Effector CD4-positive, alpha-beta T cell (primary cell): Measurements from ENCODE around the gene GON4L.
"Not testable (repeated sequence)": the region's sequence is repeated elsewhere in the genome, so short reads cannot be mapped to it uniquely, and the experiment has no call there.

ENCODE experiments used
- DNase-seq: peaks from one replicate; pipeline ENCODE4 v3.0.0-alpha.2; 2020

The GON4L gene

GRCh38 chr1:155827450-155827849, 29.6 kb downstream of the GON4L start:
- DNase-seq = no peak

- DNase-seq = no peak
Measured at GRCh38 chr1:155816351-155816750, 40.7 kb downstream of the GON4L start.

DNA sequence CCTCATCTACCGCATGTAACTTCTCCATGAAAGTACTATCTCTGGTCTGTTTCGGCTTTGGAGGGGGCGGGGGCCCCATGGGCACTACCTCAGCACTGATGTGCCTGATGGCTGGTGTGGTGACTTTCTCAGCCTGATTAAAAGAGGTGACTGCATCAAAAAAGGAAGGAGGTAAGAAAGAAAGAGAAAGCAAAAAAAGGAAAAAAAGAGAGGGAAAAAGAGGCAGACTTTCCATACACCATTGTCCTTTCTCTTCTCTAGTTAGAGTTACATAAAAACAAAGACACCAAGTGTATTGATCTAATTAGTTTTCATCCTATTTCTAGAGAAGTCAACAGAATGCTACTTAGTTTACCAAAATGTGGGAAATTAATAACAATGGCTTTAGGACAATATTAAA, 43.3 kb downstream of the GON4L start:
- no peak for DNase-seq

DNA sequence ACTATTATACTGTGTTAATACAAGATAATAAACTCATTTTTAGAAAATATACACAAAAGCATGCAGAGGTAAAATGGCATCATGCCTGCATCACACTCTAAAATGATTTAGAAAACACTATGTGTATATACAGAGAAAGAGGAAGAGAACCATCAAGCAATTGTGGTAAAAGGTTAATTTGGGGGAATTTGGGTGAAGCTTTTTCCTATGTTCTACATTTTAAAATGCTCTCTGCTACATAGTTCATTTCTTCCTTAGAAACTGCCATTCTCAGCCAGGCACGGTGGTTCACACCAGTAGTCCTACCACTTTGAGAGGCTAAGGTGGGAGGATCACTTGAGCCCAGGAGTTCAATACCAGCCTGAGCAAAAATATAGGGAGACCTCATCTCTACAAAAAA, 44.1 kb downstream of the GON4L start:
- DNase-seq = no peak

DNA sequence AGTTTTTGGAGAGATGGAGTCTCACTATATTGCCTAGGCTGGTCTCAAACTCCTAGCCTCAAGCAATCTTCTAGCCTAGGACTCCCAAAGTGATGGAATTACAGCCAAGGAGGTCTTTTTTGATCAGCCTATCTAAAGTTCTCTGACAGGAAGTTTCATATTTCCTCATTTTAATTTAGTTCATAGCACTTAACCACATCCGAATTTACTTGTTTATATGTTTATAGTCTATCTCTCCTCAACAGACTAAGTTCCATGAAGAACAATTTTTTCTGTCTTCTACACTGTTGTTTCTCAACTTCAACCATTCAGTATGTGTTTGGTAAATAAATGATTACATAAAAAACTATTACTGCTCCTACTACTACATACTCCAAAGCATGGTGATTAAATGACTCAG, 47.9 kb downstream of the GON4L start:
- no peak for DNase-seq

DNA sequence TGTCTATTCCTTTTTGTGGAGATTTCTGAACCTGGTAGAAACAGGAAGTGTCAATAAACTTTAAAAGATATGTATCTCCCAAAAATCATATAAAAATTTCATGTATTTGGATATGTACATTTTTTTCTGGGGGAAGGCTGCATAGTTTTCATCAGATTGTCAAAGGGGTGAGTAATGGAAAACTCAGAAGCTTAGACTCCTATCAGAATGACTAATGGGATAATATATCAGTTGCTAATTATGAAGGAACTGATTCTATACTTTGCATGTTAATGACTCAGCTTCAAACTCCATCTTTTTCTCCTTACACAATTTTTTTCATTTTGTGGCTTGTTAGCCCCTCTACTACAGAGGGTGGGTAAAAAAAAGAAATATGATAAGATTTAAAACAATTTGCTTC, 55.9 kb downstream of the GON4L start:
- no peak for DNase-seq

- not testable (repeated sequence) for DNase-seq
Measured at GRCh38 chr1:155795618-155796017, 61.4 kb downstream of the GON4L start.

GRCh38 chr1:155794605-155795245, 62.3 kb downstream of the GON4L start:
- DNase-seq = no peak

DNA sequence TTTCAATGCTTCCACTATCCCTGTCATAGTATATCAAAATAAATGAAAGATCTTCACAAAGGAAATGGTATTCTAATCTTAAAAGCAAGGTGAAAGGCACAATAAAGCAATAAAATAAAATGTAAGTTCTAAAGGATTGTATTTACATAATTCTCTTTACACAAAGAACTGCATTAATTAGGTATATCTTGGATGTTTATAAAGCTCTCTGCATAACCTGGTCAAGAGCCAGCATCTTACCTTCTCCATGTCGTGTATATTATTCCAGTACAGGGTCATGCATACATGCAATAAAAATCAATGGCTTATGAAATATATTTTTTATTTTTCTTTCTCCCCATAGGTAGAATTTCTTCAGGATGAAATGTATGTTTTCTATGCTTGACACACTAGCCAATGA, 63.8 kb downstream of the GON4L start:
- no peak for DNase-seq

DNA sequence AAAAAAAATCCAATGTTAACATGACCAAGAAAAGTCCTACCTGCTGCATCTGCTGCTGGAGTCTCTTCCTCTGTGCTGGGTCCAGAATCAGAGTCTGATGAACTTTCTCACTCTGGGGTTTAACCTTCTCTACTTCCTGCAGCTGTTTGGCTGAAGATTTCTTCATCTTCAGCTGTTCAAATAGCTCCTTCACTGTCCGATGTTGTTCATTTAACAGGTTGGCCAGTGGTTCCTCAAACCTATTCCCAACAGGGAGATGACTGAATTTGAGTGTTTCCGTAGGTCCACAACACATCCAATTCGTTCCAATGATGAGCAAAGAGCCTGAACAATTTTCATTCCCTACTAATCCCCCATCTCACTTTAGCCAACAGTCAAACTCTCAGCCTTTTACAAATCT, 79.4 kb downstream of the GON4L start:
- no peak for DNase-seq

DNA sequence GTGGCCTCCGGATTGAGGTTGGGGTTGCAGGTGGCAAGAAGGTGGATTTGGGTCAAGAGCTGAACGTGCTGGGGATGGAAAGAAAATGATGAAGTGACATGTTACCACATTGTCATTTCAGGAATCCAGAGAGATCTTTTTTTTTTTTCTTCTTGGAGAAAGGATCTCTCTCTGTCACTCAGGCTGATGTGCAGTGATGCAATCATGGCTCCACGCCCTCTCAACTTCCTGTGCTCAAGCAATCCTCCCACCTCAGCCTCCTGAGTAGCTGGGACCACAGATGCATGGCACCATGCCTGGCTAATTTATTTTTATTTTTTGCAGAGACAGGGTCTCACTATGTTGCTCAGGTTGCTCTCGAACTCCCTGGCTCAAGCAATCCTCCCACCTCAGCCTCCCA, 80.6 kb downstream of the GON4L start:
- no peak for DNase-seq

DNA sequence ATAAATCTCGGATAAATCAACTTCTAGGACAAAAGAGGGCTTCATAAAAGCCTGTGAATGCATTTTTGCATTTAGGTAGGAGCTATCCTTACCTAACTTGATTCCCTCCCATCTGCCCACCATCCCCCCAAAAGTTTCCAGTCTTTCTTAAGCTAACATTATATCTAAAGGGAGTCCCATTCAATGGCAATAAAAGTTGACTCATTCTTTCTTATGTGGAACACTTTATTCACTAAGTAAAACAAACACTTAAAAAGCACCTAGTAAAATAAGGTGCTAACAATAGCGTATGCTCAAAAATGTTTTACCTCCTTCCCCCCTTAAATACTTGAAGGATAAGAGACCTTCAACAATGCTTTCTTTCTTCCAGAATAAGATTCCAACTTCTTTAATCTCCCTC, 83.8 kb downstream of the GON4L start:
- no peak for DNase-seq

DNA sequence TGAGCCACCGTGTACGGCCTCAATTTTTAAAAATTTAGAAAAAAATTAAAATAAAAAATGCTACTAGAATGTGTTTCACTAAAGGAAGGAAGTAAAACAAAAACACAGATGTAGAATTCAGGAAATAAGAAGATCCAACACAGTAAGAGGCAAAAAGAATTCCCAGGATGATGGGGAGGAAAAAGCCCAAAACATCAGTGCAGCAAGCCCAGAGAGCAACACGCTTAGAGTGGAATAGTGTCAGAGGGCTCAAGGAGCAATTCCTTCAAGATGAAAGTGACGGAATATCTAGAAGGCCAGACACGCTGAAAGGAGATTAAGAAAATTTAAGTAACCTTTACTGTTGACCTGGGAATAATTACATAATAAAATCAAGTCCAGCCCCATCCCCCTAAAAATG, 87.8 kb downstream of the GON4L start:
- no peak for DNase-seq

DNA sequence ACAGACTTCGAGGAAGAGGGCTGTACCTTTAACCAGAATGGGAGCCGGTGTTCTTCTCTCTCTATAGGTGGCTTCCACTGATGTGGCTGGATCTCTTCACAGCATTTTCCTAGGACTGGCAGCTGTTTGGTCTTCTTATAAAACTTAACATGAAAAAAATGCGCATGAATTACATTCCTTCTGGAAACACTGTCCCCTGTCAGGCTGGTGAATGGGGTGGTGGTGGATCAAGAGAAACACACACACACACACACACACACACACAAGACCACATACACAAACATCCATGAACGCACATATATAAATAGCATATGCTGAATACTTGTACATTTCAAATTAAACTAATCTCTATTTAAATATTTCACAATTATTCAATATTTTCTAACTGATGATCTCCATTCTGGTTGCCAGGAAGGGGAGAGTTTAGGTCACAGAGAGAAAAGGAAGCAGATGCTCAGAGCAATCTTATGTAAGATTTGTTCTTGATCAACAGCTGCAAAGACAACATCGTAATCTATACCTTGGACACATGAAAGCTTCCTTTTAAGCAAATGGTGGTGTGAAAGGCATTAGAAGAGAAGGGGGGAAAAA, 89.5 kb downstream of the GON4L start:
- not testable (repeated sequence) for DNase-seq

DNA sequence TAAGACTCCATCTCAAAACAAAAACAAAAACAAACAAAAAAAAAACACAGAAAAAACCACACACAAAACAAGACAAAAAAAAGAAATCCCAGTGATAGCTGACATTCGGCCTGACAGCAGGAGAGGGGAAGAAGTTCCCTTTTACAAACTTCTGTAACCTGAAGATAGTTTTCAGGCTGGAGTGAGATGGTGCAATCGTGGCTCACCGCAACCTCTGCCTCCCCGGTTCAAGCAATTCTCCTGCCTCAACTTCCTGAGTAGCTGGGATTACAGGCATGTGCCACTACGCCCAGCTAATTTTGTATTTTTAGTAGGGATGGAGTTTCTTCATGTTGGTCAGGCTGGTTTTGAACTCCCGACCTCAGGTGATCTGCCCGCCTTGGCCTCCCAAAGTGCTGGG, 93.0 kb downstream of the GON4L start:
- DNase-seq = not testable (repeated sequence)

GRCh38 chr1:155763090-155763815, 93.8 kb downstream of the GON4L start:
- not testable (repeated sequence) for DNase-seq

GRCh38 chr1:155761736-155762405, 95.1 kb downstream of the GON4L start:
- DNase-seq = no peak

DNA sequence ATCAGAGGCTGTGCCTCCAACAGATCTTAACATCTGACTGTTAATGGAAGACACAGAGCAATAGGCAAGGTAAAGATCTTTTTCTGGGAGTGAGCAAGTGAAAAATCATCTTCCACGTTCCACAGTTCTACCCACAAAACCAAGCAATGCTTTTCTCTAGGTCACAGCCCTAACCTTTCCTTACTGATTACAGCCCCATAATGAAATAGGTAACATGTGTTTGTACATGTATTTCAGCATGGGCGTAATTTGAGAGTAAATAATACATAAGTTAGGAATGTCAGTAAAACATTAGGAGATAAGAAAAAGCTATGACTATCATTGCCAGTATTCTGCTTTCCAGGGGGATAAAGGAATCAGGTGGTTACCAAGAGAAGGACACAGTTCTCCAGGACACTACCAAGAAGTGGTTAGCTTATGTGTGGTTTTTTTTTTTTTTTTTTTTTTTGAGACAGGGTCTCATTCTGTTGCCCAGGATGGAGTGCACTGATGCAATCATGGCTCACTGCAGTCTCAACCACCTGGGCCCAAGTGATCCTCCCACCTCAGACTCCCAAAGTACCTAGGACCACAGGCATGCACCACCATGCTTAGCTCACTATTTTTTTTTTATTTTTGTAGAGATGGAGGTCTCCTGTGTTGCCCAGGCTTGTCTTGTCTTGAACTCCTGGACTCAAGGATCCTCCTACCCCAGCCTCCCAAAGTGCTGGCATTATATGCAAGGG, 96.1 kb downstream of the GON4L start:
- DNase-seq = no peak

GRCh38 chr1:155759966-155760630, 96.9 kb downstream of the GON4L start:
- DNase-seq = no peak

DNA sequence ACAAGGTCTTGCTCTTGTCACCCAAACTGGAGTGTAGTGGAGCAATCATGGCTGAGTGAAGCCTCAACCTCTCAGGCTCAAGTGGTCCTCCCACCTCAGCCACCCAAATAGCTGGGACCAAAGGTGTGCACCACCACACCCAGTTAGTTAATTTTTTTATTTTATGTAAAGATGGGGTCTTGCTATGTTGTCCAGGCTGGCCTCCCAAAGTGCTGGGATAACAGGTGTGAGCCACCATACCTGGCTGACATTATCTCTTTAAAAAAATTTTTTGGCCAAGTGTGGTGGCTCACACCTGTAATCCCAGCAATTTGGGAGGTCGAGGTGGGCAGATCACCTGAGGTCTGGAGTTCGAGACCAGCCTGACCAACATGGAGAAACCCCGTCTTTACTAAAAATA, 98.0 kb downstream of the GON4L start:
- not testable (repeated sequence) for DNase-seq

- DNase-seq = not testable (repeated sequence)
Measured at GRCh38 chr1:155748141-155748540, 108.9 kb downstream of the GON4L start.

DNA sequence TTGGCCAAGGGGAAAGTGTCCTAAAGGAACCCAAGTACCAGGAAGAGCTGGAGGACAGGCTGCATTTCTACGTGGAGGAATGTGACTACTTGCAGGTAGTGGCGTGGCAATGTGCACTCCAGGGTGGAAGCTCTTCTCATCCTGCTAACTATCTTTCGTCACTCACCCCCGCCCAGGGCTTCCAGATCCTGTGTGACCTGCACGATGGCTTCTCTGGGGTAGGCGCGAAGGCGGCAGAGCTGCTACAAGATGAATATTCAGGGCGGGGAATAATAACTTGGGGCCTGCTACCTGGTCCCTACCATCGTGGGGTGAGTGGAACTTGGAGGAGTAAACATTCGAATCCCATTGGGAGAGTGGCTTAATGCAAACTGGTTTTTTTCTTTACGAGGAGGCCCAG, 109.4 kb downstream of the GON4L start:
- not testable (repeated sequence) for DNase-seq
